Mesothelial cell of epicardium (in vitro differentiated cells): ENCODE results near the gene TTC28. TPM values are rescaled to one million over a fixed set of nuclear protein-coding genes. Genes with fewer than 3 reads are reported as not detected.
A peak's percentile ranks its signal among the peaks of the same experiment; 100 is the strongest.
"Not testable (repeated sequence)": the region's sequence is repeated elsewhere in the genome, so short reads cannot be mapped to it uniquely, and the experiment has no call there.

ENCODE experiments used
- DNase-seq, 2 experiments: peaks; one replicate each; pipeline ENCODE4 v3.0.0; 2021; ENCODE audit warnings: low spot score in 2 of 2; ENCODE audit not compliant: unreplicated experiment in 2 of 2
- H3K27ac Mint-ChIP-seq: 2 replicates; pipeline ENCODE4 v1.8.0; 2021; ENCODE audit warnings: mixed read lengths
- H3K27me3 Mint-ChIP-seq: 2 replicates; pipeline ENCODE4 v1.8.0; 2021; ENCODE audit warnings: low read depth, mixed read lengths
- H3K36me3 Mint-ChIP-seq: 2 replicates; pipeline ENCODE4 v1.8.0; 2021; ENCODE audit warnings: mixed read lengths
- H3K4me1 Mint-ChIP-seq: 2 replicates; pipeline ENCODE4 v1.8.0; 2021; ENCODE audit warnings: mixed read lengths
- H3K4me3 Mint-ChIP-seq: 2 replicates; pipeline ENCODE4 v1.8.0; 2021; ENCODE audit warnings: mild to moderate bottlenecking, moderate library complexity, mixed read lengths
- H3K9me3 Mint-ChIP-seq: 2 replicates; pipeline ENCODE4 v1.8.0; 2021; ENCODE audit warnings: mixed read lengths
- total RNA-seq: library from RNA; stranded (reverse); gene quantifications from 3 replicates; pipeline ENCODE4 v1.2.1, GENCODE V29; 2021
- TF ChIP-seq, protein P1 (sequence below): fragments of 200-600 bp; sonication (generic); IDR thresholded peaks from one replicate; pipeline ENCODE4 v1.5.0; 2021; ENCODE audit warnings: antibody characterized with exemption; ENCODE audit not compliant: unreplicated experiment

Gene TTC28
- total RNA-seq, 1 donor from 2014 or later = 95.9 TPM

DNA sequence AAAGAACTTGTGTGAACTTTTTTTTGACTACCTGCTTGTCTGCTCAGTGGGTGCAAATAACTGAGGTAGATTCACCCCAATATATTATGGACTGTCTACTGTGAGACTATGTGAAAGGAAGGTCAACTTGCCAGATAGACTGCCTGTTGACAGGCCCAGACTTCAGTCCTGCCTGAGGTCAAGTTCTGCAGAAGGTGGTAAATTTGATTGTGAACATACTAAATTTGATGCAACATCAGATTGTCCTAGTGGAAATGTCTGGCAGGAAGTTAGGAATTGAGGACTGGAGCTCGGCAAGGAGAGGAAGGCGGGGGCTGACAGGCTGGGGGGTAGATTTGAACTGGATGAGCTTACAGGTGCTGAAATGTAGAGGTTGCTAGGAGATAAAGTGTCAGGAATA, 140.7 kb downstream of the TTC28 start:
- Mint-ChIP-seq H3K4me1 (no peaks in the 10 kb centered on the region), H3K27me3 (no peaks in the 10 kb centered on the region), H3K27ac (no peak overlapping the region), H3K4me3 (no peak overlapping the region), H3K9me3 (peaks cover 16% of the 10 kb centered on the region), H3K36me3 (peaks cover 13% of the 10 kb centered on the region)
- DNase-seq = no peak
- TF ChIP-seq, protein P1, sequence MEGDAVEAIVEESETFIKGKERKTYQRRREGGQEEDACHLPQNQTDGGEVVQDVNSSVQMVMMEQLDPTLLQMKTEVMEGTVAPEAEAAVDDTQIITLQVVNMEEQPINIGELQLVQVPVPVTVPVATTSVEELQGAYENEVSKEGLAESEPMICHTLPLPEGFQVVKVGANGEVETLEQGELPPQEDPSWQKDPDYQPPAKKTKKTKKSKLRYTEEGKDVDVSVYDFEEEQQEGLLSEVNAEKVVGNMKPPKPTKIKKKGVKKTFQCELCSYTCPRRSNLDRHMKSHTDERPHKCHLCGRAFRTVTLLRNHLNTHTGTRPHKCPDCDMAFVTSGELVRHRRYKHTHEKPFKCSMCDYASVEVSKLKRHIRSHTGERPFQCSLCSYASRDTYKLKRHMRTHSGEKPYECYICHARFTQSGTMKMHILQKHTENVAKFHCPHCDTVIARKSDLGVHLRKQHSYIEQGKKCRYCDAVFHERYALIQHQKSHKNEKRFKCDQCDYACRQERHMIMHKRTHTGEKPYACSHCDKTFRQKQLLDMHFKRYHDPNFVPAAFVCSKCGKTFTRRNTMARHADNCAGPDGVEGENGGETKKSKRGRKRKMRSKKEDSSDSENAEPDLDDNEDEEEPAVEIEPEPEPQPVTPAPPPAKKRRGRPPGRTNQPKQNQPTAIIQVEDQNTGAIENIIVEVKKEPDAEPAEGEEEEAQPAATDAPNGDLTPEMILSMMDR = no peak

DNA sequence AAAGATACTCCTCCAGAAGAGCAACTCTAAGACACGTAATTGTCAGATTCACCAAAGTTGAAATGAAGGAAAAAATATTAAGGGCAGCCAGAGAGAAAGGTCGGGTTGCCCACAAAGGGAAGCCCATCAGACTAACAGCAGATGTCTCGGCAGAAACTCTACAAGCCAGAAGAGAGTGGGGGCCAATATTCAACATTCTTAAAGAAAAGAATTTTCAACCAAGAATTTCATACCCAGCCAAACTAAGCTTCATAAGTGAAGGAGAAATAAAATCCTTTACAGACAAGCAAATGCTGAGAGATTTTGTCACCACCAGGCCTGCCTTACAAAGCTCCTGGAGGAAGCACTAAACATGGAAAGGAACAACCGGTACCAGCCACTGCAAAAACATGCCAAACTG, 149.1 kb downstream of the TTC28 start:
- H3K4me3 Mint-ChIP-seq, H3K27me3 Mint-ChIP-seq, H3K27ac Mint-ChIP-seq, H3K4me1 Mint-ChIP-seq, DNase-seq: not testable (repeated sequence)
- peaks cover 35% of the 10 kb centered on the region for H3K9me3 Mint-ChIP-seq
- peaks cover 44% of the 10 kb centered on the region for H3K36me3 Mint-ChIP-seq

DNA sequence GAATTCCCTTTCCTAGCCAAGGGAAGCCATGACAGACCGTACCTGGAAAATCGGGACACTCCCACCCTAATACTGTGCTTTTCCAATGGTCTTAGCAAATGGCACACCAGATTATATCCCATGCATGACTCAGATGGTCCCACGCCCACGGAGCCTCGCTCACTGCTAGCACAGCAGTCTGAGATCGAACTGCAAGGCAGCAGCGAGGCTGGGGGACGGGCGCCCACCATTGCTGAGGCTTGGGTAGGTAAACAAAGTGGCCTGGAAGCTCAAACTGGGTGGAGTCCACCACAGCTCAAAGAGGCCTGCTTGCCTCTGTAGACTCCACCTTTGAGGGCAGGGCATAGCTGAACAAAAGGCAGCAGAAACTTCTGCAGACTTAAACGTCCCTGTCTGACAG, 150.5 kb downstream of the TTC28 start:
- H3K4me1 Mint-ChIP-seq, H3K4me3 Mint-ChIP-seq, H3K27me3 Mint-ChIP-seq, DNase-seq, H3K27ac Mint-ChIP-seq: not testable (repeated sequence)
- H3K9me3 Mint-ChIP-seq = peaks cover 34% of the 10 kb centered on the region
- H3K36me3 Mint-ChIP-seq = peaks cover 42% of the 10 kb centered on the region

- H3K4me1 Mint-ChIP-seq = no peaks in the 10 kb centered on the region
- H3K27me3 Mint-ChIP-seq = no peaks in the 10 kb centered on the region
- TF ChIP-seq, protein P1 = no peak
- H3K36me3 Mint-ChIP-seq = no peaks in the 10 kb centered on the region
- no peak for DNase-seq
- H3K27ac Mint-ChIP-seq = no peak overlapping the region
- no peak overlapping the region for H3K4me3 Mint-ChIP-seq
- H3K9me3 Mint-ChIP-seq = no peaks in the 10 kb centered on the region
These were observed 158.2 kb downstream of the TTC28 start for GRCh38 chr22:28521451-28521850.

- Mint-ChIP-seq H3K27me3 (no peaks in the 10 kb centered on the region), H3K27ac (peak overlapping the region; percentile 34), H3K4me1 (peaks cover 5% of the 10 kb centered on the region), H3K9me3 (peaks cover 26% of the 10 kb centered on the region), H3K36me3 (peaks cover 26% of the 10 kb centered on the region), H3K4me3 (no peak overlapping the region)
- TF ChIP-seq, protein P1 = no peak
- DNase-seq = no peak
These were observed 165.3 kb downstream of the TTC28 start for GRCh38 chr22:28514321-28514821.

DNA sequence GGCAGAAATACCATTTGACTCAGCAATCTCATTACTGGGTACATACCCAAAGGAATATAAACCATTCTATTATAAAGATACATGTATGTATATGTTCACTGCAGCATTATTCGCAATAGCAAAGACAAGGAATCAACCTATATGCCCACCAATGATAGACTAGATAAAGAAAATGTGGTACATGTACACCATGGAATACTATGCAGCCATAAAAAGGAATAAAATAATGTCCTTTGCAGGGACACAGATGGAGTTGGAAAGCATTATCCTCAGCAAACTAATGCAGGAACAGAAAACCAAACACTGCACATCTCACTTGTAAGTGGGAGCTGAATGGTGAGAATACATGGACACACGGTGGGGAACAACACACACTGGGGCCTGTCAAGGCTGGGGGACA, 167.3 kb downstream of the TTC28 start:
- DNase-seq, H3K27ac Mint-ChIP-seq, H3K4me1 Mint-ChIP-seq, H3K4me3 Mint-ChIP-seq, H3K27me3 Mint-ChIP-seq: not testable (repeated sequence)
- Mint-ChIP-seq H3K9me3 (peaks cover 39% of the 10 kb centered on the region), H3K36me3 (peaks cover 33% of the 10 kb centered on the region)

- TF ChIP-seq, protein P1 = no peak
- Mint-ChIP-seq H3K4me3 (no peak overlapping the region), H3K4me1 (no peaks in the 10 kb centered on the region), H3K27me3 (no peaks in the 10 kb centered on the region), H3K27ac (no peak overlapping the region), H3K36me3 (peaks cover 38% of the 10 kb centered on the region), H3K9me3 (peaks cover 44% of the 10 kb centered on the region)
- no peak for DNase-seq
These were observed 171.7 kb downstream of the TTC28 start for GRCh38 chr22:28507896-28508295.
